Measurements from ENCODE around the gene PLD5. TPM values are rescaled to one million over a fixed set of nuclear protein-coding genes. Genes with fewer than 3 reads are reported as not detected.

PLD5 gene
- total and polyA plus RNA-seq, 11 donors = 0.05 to 0.96 (median 0.21) TPM; not detected in 2

GRCh38 chr1:242240691-242241090 lies 283.8 kb downstream of the PLD5 start:
- 81 to 87% (median 83%) methylated on average over 6 of the region's 6 CpGs for WGBS, 4 donors
- Histone ChIP-seq H3K27ac (no peak overlapping the region), H3K4me1 (no peaks in the 10 kb centered on the region), H3K27me3 (peaks cover 0 to 8% (median 0%) of the 10 kb centered on the region in 9 donors), H3K9me3 (peaks cover 0 to 4% (median 0%) of the 10 kb centered on the region in 12 donors), H3K4me3 (no peak overlapping the region), H3K36me3 (no peaks in the 10 kb centered on the region)
- no peak for TF ChIP-seq POLR2A (IDR thresholded peaks at IDR 0.05)
- TF ChIP-seq CTCF (IDR thresholded peaks at IDR 0.05) = no peak
- intact Hi-C loops (cut with DNase I) = no loop called here
- DNase-seq = no peak
- no peak for ATAC-seq

GRCh38 chr1:242240077-242240476 lies 284.4 kb downstream of the PLD5 start:
- intact Hi-C loops (cut with DNase I) = no loop called here
- Histone ChIP-seq H3K4me1 (no peaks in the 10 kb centered on the region), H3K36me3 (no peaks in the 10 kb centered on the region), H3K27ac (no peak overlapping the region), H3K9me3 (peaks cover 0 to 4% (median 0%) of the 10 kb centered on the region in 12 donors), H3K4me3 (no peak overlapping the region), H3K27me3 (peaks cover 0 to 8% (median 0%) of the 10 kb centered on the region in 9 donors)
- 73 to 77% (median 75%) methylated on average over 4 of the region's 4 CpGs for WGBS, 4 donors
- no peak for TF ChIP-seq POLR2A (IDR thresholded peaks at IDR 0.05)
- no peak for TF ChIP-seq CTCF (IDR thresholded peaks at IDR 0.05)
- no peak for ATAC-seq
- no peak for DNase-seq

- ATAC-seq (no peak), DNase-seq (no peak)
- TF ChIP-seq POLR2A (IDR thresholded peaks at IDR 0.05) = no peak
- TF ChIP-seq CTCF (IDR thresholded peaks at IDR 0.05) = no peak
- Histone ChIP-seq H3K4me1 (no peaks in the 10 kb centered on the region), H3K27ac (no peak overlapping the region), H3K4me3 (no peak overlapping the region), H3K36me3 (no peaks in the 10 kb centered on the region), H3K27me3 (peaks cover 0 to 8% (median 0%) of the 10 kb centered on the region in 9 donors), H3K9me3 (peaks cover 0 to 4% (median 0%) of the 10 kb centered on the region in 12 donors)
- WGBS, 4 donors = 84 to 87% (median 85%) methylated on average over 7 of the region's 7 CpGs
- intact Hi-C loops (cut with DNase I) = no loop called here
These were observed 285.1 kb downstream of the PLD5 start for GRCh38 chr1:242239398-242239797.

GRCh38 chr1:242237051-242237450 lies 287.4 kb downstream of the PLD5 start:
- Histone ChIP-seq H3K9me3 (peaks cover 0 to 4% (median 0%) of the 10 kb centered on the region in 12 donors), H3K4me3 (no peak overlapping the region), H3K27ac (no peak overlapping the region), H3K27me3 (peaks cover 0 to 8% (median 0%) of the 10 kb centered on the region in 9 donors), H3K4me1 (no peaks in the 10 kb centered on the region), H3K36me3 (no peaks in the 10 kb centered on the region)
- WGBS, 4 donors = 27 to 45% (median 33%) methylated on average over 1 of the region's 1 CpG
- DNase-seq (no peak), ATAC-seq (no peak)
- TF ChIP-seq POLR2A (IDR thresholded peaks at IDR 0.05) (no peak), CTCF (IDR thresholded peaks at IDR 0.05) (no peak)
- intact Hi-C loops (cut with DNase I) = no loop called here
